ENCODE measurements around the gene SGCA. TPM values are rescaled to one million over a fixed set of nuclear protein-coding genes. Genes with fewer than 3 reads are reported as not detected.

SGCA gene
- total and polyA plus RNA-seq, 10 of the 15 experiments (the other 5 are each of a cell fraction or from before 2014, with no cell fraction given): 0.13 to 2.2 (median 0.50) TPM; not detected in 2

DNA sequence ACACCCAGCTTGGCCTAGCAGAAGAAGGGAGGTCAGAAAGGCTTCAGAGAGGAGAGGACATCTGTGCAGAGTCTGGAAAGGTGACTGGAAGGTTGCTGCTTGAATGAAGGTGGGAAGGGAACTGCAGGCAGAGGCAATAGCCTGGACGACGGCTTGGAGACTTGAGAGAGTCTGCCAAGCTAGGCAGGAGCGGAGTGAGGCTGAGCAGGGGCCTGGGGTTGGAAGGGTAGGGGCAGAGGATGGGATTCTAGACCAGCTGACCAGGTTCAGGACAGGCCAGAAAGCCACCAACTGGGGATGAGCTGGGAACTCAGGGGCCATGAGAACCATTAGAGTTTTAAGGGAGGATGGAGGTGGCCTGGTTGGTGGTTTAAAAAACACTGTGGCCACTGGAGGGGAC is 339 bp upstream of the SGCA start (continued):
- TF ChIP-seq, protein P1, sequence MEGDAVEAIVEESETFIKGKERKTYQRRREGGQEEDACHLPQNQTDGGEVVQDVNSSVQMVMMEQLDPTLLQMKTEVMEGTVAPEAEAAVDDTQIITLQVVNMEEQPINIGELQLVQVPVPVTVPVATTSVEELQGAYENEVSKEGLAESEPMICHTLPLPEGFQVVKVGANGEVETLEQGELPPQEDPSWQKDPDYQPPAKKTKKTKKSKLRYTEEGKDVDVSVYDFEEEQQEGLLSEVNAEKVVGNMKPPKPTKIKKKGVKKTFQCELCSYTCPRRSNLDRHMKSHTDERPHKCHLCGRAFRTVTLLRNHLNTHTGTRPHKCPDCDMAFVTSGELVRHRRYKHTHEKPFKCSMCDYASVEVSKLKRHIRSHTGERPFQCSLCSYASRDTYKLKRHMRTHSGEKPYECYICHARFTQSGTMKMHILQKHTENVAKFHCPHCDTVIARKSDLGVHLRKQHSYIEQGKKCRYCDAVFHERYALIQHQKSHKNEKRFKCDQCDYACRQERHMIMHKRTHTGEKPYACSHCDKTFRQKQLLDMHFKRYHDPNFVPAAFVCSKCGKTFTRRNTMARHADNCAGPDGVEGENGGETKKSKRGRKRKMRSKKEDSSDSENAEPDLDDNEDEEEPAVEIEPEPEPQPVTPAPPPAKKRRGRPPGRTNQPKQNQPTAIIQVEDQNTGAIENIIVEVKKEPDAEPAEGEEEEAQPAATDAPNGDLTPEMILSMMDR (IDR thresholded peaks at IDR 0.05 in 2 of 3, conservative IDR thresholded peaks at IDR 0.05 in 1 of 3; ENCODE audit: control insufficient read depth in 2 of 3, extremely low read depth in 1 of 3, insufficient read depth in 1 of 3, low read depth in 3 of 3, low read length in 3 of 3): no peak

DNA sequence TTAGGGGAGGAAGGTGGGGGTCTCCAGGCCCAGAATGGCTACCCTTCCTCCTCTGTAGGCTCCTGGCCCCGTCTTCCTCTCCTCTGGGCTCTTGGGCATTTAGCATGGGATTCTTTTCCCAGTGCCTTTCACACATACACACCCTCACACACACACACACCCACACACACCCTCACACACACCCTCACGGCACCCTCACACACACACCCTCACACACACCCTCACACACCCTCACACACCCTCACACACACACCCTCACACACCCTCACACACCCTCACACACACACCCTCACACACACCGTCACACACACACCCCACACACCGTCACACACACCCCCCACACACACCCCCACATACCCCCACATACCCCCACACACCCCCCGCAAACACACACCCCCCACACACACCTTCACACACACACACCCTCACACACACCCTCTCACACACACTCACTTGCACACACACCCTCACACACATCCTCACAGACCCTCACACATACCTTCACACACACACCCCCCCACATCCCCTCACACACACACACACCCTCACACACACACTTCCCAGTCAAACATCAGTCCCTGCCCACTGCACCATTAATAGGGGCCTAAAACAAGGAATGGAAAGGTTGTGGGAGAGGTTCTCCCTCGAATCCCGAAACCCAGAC is 845 bp downstream of the SGCA start:
- 36% methylated on average over 5 of the region's 7 CpGs for WGBS (ENCODE audit: insufficient coverage, insufficient replicate concordance, low lambda C conversion rate, missing lambda C conversion rate)
- ChIA-PET POLR2A (interaction anchor here (0.5 to 1.8 kb wide), 5 partner anchors 16 to 35 kb away, joined by 3 to 6 read pairs (median 3); partner anchors contain the start of gene PPP1R9B), RAD21 (ENCODE audit: unreplicated experiment) (interaction anchor here (0.8 to 2.8 kb wide), 6 partner anchors 15 to 46 kb away, joined by 3 to 24 read pairs (median 4); partner anchors contain the start of gene PPP1R9B), CTCF (interaction anchor here (0.7 to 17.0 kb wide), 8 partner anchors 14 to 132 kb away, joined by 3 to 514 read pairs (median 17); partner anchors contain the start of gene PDK2), SMC1A (ENCODE audit: uncharacterized antibody, unreplicated experiment) (interaction anchor here (1.7 to 2.9 kb wide), 3 partner anchors 31 to 73 kb away, joined by 8 to 22 read pairs (median 8); no protein-coding TSS in a partner anchor)
- H3K79me2 ChIP-seq (ENCODE audit: control insufficient read depth, insufficient read depth, low read length): no peaks in the 10 kb centered on the region
- no peak overlapping the region for H3K4me2 ChIP-seq (ENCODE audit: control insufficient read depth, insufficient read depth)
- ATAC-seq: no peak
- H3K9me3 ChIP-seq (replicated peaks; ENCODE audit: control insufficient read depth, insufficient read depth, low read length): no peaks in the 10 kb centered on the region
- in situ Hi-C loops (cut with MboI) (no loop called here), intact Hi-C loops (cut with micrococcal nuclease; ENCODE audit: unreplicated experiment) (no loop called here)
- no peaks in the 10 kb centered on the region for H3K36me3 ChIP-seq (ENCODE audit: control insufficient read depth in 2 of 2, insufficient read depth in 2 of 2, low read length in 1 of 2)
- no peak for DNase-seq (ENCODE audit: low read depth, low spot score)
- BruUV-seq (replicated peaks): no TSS peak
- no peak for FAIRE-seq
- H3K4me1 ChIP-seq (ENCODE audit: control insufficient read depth, insufficient read depth, low read length): peaks cover 34% of the 10 kb centered on the region
- H3K9ac ChIP-seq (ENCODE audit: control insufficient read depth, insufficient read depth, low read length): no peak overlapping the region
- H3K4me3 ChIP-seq: no peak overlapping the region
- H3K27ac ChIP-seq (ENCODE audit: control insufficient read depth, insufficient read depth): no peak overlapping the region
- no peak overlapping the region for H2AFZ ChIP-seq (ENCODE audit: control insufficient read depth, low read depth, low read length)
- no peaks in the 10 kb centered on the region for H4K20me1 ChIP-seq (ENCODE audit: control insufficient read depth, insufficient read depth)
- H3K27me3 ChIP-seq (replicated peaks in 1 of 2; ENCODE audit: control insufficient read depth in 2 of 2, insufficient read depth in 2 of 2, low read length in 1 of 2): no peaks in the 10 kb centered on the region
- TF ChIP-seq ETV6 (conservative IDR thresholded peaks at IDR 0.05 in 1 of 2, IDR thresholded peaks at IDR 0.05 in 1 of 2; ENCODE audit: borderline replicate concordance in 1 of 2, low read depth in 1 of 2): no peak
- TF ChIP-seq GABPA (IDR thresholded peaks at IDR 0.05; ENCODE audit: low read depth): no peak
- TF ChIP-seq TCF12 (IDR thresholded peaks at IDR 0.05; ENCODE audit: low read depth, low read length): no peak
- no peak for TF ChIP-seq BCL11A (IDR thresholded peaks at IDR 0.05; ENCODE audit: low read depth, low read length)
- TF ChIP-seq, protein P1 (IDR thresholded peaks at IDR 0.05 in 2 of 3, conservative IDR thresholded peaks at IDR 0.05 in 1 of 3; ENCODE audit: control insufficient read depth in 2 of 3, extremely low read depth in 1 of 3, insufficient read depth in 1 of 3, low read depth in 3 of 3, low read length in 3 of 3): no peak
- TF ChIP-seq MTA3 (IDR thresholded peaks at IDR 0.05; ENCODE audit: borderline replicate concordance, low read length): no peak
- no peak for TF ChIP-seq ZNF24 (IDR thresholded peaks at IDR 0.05)
- TF ChIP-seq TCF3 (IDR thresholded peaks at IDR 0.05; ENCODE audit: borderline replicate concordance, insufficient read depth, low read depth, low read length): no peak
- no peak for TF ChIP-seq ZZZ3 (IDR thresholded peaks at IDR 0.05; ENCODE audit: control insufficient read depth, insufficient read length, low read depth)
- no peak for TF ChIP-seq FOXM1 (IDR thresholded peaks at IDR 0.05; ENCODE audit: low read depth, low read length)
- TF ChIP-seq POU2F2 (IDR thresholded peaks at IDR 0.05; ENCODE audit: borderline replicate concordance, low read depth, low read length): no peak
- TF ChIP-seq SMARCA5 (IDR thresholded peaks at IDR 0.05): no peak
- no peak for TF ChIP-seq RCOR1 (conservative IDR thresholded peaks at IDR 0.05; ENCODE audit: low read depth, low read length)

All from GM12878 (cell line).